ENCODE results near the gene ZNF33B.
A peak's percentile ranks its signal among the peaks of the same experiment; 100 is the strongest.
"Not testable (repeated sequence)": the region's sequence is repeated elsewhere in the genome, so short reads cannot be mapped to it uniquely, and the experiment has no call there.

The ZNF33B gene

GRCh38 chr10:42638055-42638820 lies at the start of gene ZNF33B:
Gene ZNF33B (minus strand): TSS chr10:42638570. CDS start chr10:42636928, 1,642 bp downstream.
- DNase-seq (ENCODE audit: low read depth in 2 of 2), result peak; percentile 87 to 88

GRCh38 chr10:42684517-42684916 lies 46.1 kb upstream of the ZNF33B start:
- DNase-seq (ENCODE audit: low read depth in 2 of 2), result no peak

GRCh38 chr10:42680267-42680666 lies 41.9 kb upstream of the ZNF33B start:
- DNase-seq (ENCODE audit: low read depth in 2 of 2), result no peak

GRCh38 chr10:42665181-42665979 lies 27.0 kb upstream of the ZNF33B start:
- DNase-seq (ENCODE audit: low read depth in 2 of 2), result not testable (repeated sequence)

- DNase-seq (ENCODE audit: low read depth in 2 of 2), result no peak
These were observed 16.0 kb upstream of the ZNF33B start for GRCh38 chr10:42654419-42654818.

- DNase-seq (ENCODE audit: low read depth in 2 of 2), result no peak
These were observed 14.5 kb upstream of the ZNF33B start for GRCh38 chr10:42652858-42653257.

- no peak for DNase-seq (ENCODE audit: low read depth in 2 of 2)
These were observed 12.0 kb upstream of the ZNF33B start for GRCh38 chr10:42650374-42650773.

- DNase-seq (ENCODE audit: low read depth in 2 of 2), result no peak
These were observed 10.1 kb upstream of the ZNF33B start for GRCh38 chr10:42648512-42648911.

- no peak for DNase-seq (ENCODE audit: low read depth in 2 of 2)
These were observed 8.6 kb upstream of the ZNF33B start for GRCh38 chr10:42646687-42647640.

- no peak for DNase-seq (ENCODE audit: low read depth in 2 of 2)
These were observed 7.8 kb upstream of the ZNF33B start for GRCh38 chr10:42646214-42646613.

- DNase-seq (ENCODE audit: low read depth in 2 of 2), result no peak
These were observed 7.1 kb upstream of the ZNF33B start for GRCh38 chr10:42645516-42645915.

GRCh38 chr10:42645103-42645502 lies 6.7 kb upstream of the ZNF33B start:
- no peak for DNase-seq (ENCODE audit: low read depth in 2 of 2)

- no peak for DNase-seq (ENCODE audit: low read depth in 2 of 2)
These were observed 2.4 kb upstream of the ZNF33B start for GRCh38 chr10:42640610-42641229.

- DNase-seq (ENCODE audit: low read depth in 2 of 2), result peak in 1 of 2 experiments; percentile 21
These were observed 476 bp upstream of the ZNF33B start for GRCh38 chr10:42638821-42639270.

- no peak for DNase-seq (ENCODE audit: low read depth in 2 of 2)
These were observed 719 bp downstream of the ZNF33B start for GRCh38 chr10:42637648-42638054.

GRCh38 chr10:42637142-42637541 lies 1.2 kb downstream of the ZNF33B start:
- DNase-seq (ENCODE audit: low read depth in 2 of 2), result no peak

- no peak for DNase-seq (ENCODE audit: low read depth in 2 of 2)
These were observed 3.3 kb downstream of the ZNF33B start for GRCh38 chr10:42635098-42635497.

GRCh38 chr10:42632564-42632963 lies 5.8 kb downstream of the ZNF33B start:
- DNase-seq (ENCODE audit: low read depth in 2 of 2), result no peak

GRCh38 chr10:42630537-42631134 lies 7.7 kb downstream of the ZNF33B start:
- no peak for DNase-seq (ENCODE audit: low read depth in 2 of 2)

- DNase-seq (ENCODE audit: low read depth in 2 of 2), result no peak
These were observed 14.4 kb downstream of the ZNF33B start for GRCh38 chr10:42623929-42624328.

- no peak for DNase-seq (ENCODE audit: low read depth in 2 of 2)
These were observed 19.9 kb downstream of the ZNF33B start for GRCh38 chr10:42618424-42618823.

Data from stimulated activated CD4-positive, alpha-beta T cell treated with anti-CD3 and anti-CD28 coated beads, Interleukin-12 subunit alpha, Interleukin-12 subunit beta, amount 100 ng/mL, for 24 hours (primary cell).